ENCODE data around the gene GIPC3.

The GIPC3 gene

GRCh38 chr19:3606690-3607289 lies 21.5 kb downstream of the GIPC3 start, which contains the start of gene TBXA2R:
Gene TBXA2R, minus strand, starts transcription at chr19:3606875. Its CDS starts 6,241 bp downstream, at chr19:3600634.
- DNase-seq: no peak

GRCh38 chr19:3607303-3608078 lies 22.2 kb downstream of the GIPC3 start:
- no peak for DNase-seq

- no peak for DNase-seq
Measured at GRCh38 chr19:3608079-3608641, 22.9 kb downstream of the GIPC3 start.

GRCh38 chr19:3608750-3609322 lies 23.6 kb downstream of the GIPC3 start:
- DNase-seq: no peak

GRCh38 chr19:3609779-3610719 lies 24.8 kb downstream of the GIPC3 start:
- no peak for DNase-seq

- DNase-seq: no peak
Measured at GRCh38 chr19:3610745-3611717, 25.8 kb downstream of the GIPC3 start.

GRCh38 chr19:3611841-3612240 lies 26.6 kb downstream of the GIPC3 start:
- DNase-seq: no peak

- no peak for DNase-seq
Measured at GRCh38 chr19:3612330-3612729, 27.1 kb downstream of the GIPC3 start.

- DNase-seq: no peak
Measured at GRCh38 chr19:3612901-3613741, 27.8 kb downstream of the GIPC3 start.

- no peak for DNase-seq
Measured at GRCh38 chr19:3613818-3614661, 28.8 kb downstream of the GIPC3 start.

- no peak for DNase-seq
Measured at GRCh38 chr19:3614858-3615505, 29.7 kb downstream of the GIPC3 start.

GRCh38 chr19:3615524-3616135 lies 30.4 kb downstream of the GIPC3 start:
- DNase-seq: no peak

GRCh38 chr19:3617463-3617862 lies 32.2 kb downstream of the GIPC3 start:
- DNase-seq: no peak

- no peak for DNase-seq
Measured at GRCh38 chr19:3618144-3618810, 33.0 kb downstream of the GIPC3 start.

- DNase-seq: no peak
Measured at GRCh38 chr19:3618811-3619630, 33.7 kb downstream of the GIPC3 start.

GRCh38 chr19:3619631-3620012 lies 34.3 kb downstream of the GIPC3 start:
- no peak for DNase-seq
